DOHH2 (cell line): Measurements from ENCODE around the gene BICC1.

Source experiments
- H3F3A ChIP-seq: fragments of 200-600 bp; sonication (generic), shearing (Covaris generic); 2 replicates; pipeline ENCODE4 v1.6.0; 2016; ENCODE audit warnings: antibody characterized with exemption, mild to moderate bottlenecking; ENCODE audit not compliant: control insufficient read depth, insufficient read depth
- H3K27ac ChIP-seq: fragments of 200-600 bp; sonication (generic); 2 replicates; pipeline ENCODE4 v1.5.1; 2014; ENCODE audit warnings: low read depth, mild to moderate bottlenecking, low read length, moderate library complexity
- H3K27me3 ChIP-seq: fragments of 200-600 bp; sonication (generic); 2 replicates; pipeline ENCODE4 v1.6.1; 2014; ENCODE audit warnings: mild to moderate bottlenecking, low read length, mixed read lengths; ENCODE audit not compliant: control insufficient read depth
- H3K36me3 ChIP-seq: fragments of 200-600 bp; sonication (generic); 2 replicates; pipeline ENCODE4 v1.6.1; 2014; ENCODE audit warnings: mild to moderate bottlenecking, low read length, moderate library complexity, mixed read lengths; ENCODE audit not compliant: control insufficient read depth
- H3K4me1 ChIP-seq: fragments of 200-600 bp; sonication (generic); 2 replicates; pipeline ENCODE4 v1.6.1; 2014; ENCODE audit warnings: mild to moderate bottlenecking, low read length, mixed read lengths; ENCODE audit not compliant: control insufficient read depth
- H3K4me2 ChIP-seq: fragments of 200-600 bp; sonication (generic); 2 replicates; pipeline ENCODE4 v1.6.0; 2014; ENCODE audit warnings: mild to moderate bottlenecking, low read length, moderate library complexity
- H3K4me3 ChIP-seq: fragments of 200-600 bp; sonication (generic); 2 replicates; pipeline ENCODE4 v1.5.1; 2014; ENCODE audit warnings: mild to moderate bottlenecking, low read length, mixed read lengths
- H3K79me2 ChIP-seq: fragments of 200-600 bp; sonication (generic); 2 replicates; pipeline ENCODE4 v1.6.1; 2014; ENCODE audit warnings: mild to moderate bottlenecking, low read length, mixed read lengths; ENCODE audit not compliant: control insufficient read depth
- H3K9me2 ChIP-seq: fragments of 200-600 bp; sonication (generic); replicated peaks from 2 replicates; pipeline ENCODE4 v1.6.1; 2014; ENCODE audit warnings: mild to moderate bottlenecking, low read length, mixed read lengths; ENCODE audit not compliant: control insufficient read depth
- H3K9me3 ChIP-seq: fragments of 200-600 bp; sonication (generic); 2 replicates; pipeline ENCODE4 v1.6.1; 2014; ENCODE audit warnings: antibody characterized with exemption, low read length, mixed read lengths; ENCODE audit not compliant: control insufficient read depth, insufficient read depth
- H4K20me1 ChIP-seq: fragments of 200-600 bp; sonication (generic); 2 replicates; pipeline ENCODE4 v1.6.0; 2014; ENCODE audit warnings: low read depth, mild to moderate bottlenecking, antibody characterized with exemption, low read length, moderate library complexity; ENCODE audit not compliant: control insufficient read depth, insufficient read depth
- EZH2phosphoT487 ChIP-seq: fragments of 200-600 bp; sonication (generic); IDR thresholded peaks from 2 replicates; pipeline ENCODE4 v1.6.1; 2017; ENCODE audit warnings: borderline replicate concordance, mild to moderate bottlenecking, antibody characterized with exemption, low read length, moderate library complexity, mixed read lengths
- TF ChIP-seq, protein P1 (sequence below): fragments of 200-600 bp; sonication (generic); IDR thresholded peaks from one replicate; pipeline ENCODE4 v1.5.1; 2014; ENCODE audit warnings: antibody characterized with exemption, mild to moderate bottlenecking, low read depth, low read length; ENCODE audit not compliant: poor library complexity, severe bottlenecking

The BICC1 gene

GRCh38 chr10:58573144-58573543, 60.5 kb downstream of the BICC1 start:
- H3K27me3 ChIP-seq: no peaks in the 10 kb centered on the region
- H3F3A ChIP-seq: no peaks in the 10 kb centered on the region
- no peak for TF ChIP-seq EZH2phosphoT487
- TF ChIP-seq, protein P1, sequence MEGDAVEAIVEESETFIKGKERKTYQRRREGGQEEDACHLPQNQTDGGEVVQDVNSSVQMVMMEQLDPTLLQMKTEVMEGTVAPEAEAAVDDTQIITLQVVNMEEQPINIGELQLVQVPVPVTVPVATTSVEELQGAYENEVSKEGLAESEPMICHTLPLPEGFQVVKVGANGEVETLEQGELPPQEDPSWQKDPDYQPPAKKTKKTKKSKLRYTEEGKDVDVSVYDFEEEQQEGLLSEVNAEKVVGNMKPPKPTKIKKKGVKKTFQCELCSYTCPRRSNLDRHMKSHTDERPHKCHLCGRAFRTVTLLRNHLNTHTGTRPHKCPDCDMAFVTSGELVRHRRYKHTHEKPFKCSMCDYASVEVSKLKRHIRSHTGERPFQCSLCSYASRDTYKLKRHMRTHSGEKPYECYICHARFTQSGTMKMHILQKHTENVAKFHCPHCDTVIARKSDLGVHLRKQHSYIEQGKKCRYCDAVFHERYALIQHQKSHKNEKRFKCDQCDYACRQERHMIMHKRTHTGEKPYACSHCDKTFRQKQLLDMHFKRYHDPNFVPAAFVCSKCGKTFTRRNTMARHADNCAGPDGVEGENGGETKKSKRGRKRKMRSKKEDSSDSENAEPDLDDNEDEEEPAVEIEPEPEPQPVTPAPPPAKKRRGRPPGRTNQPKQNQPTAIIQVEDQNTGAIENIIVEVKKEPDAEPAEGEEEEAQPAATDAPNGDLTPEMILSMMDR: no peak
- H3K9me3 ChIP-seq: no peaks in the 10 kb centered on the region
- H3K79me2 ChIP-seq: no peaks in the 10 kb centered on the region
- H3K27ac ChIP-seq: no peak overlapping the region
- no peak overlapping the region for H3K4me2 ChIP-seq
- no peaks in the 10 kb centered on the region for H3K9me2 ChIP-seq
- H3K4me3 ChIP-seq: no peak overlapping the region
- H3K36me3 ChIP-seq: no peaks in the 10 kb centered on the region
- no peaks in the 10 kb centered on the region for H3K4me1 ChIP-seq
- H4K20me1 ChIP-seq: no peaks in the 10 kb centered on the region

- H3K27me3 ChIP-seq: no peaks in the 10 kb centered on the region
- H4K20me1 ChIP-seq: no peaks in the 10 kb centered on the region
- H3K27ac ChIP-seq: no peak overlapping the region
- H3K36me3 ChIP-seq: no peaks in the 10 kb centered on the region
- H3K4me3 ChIP-seq: no peak overlapping the region
- no peaks in the 10 kb centered on the region for H3K79me2 ChIP-seq
- H3F3A ChIP-seq: no peaks in the 10 kb centered on the region
- no peak for TF ChIP-seq EZH2phosphoT487
- no peaks in the 10 kb centered on the region for H3K9me2 ChIP-seq
- no peaks in the 10 kb centered on the region for H3K4me1 ChIP-seq
- H3K9me3 ChIP-seq: no peaks in the 10 kb centered on the region
- no peak overlapping the region for H3K4me2 ChIP-seq
Measured at GRCh38 chr10:58574058-58574457, 61.4 kb downstream of the BICC1 start.

- H3K4me2 ChIP-seq: no peak overlapping the region
- H3K4me1 ChIP-seq: no peaks in the 10 kb centered on the region
Measured at GRCh38 chr10:58575491-58575890, 62.8 kb downstream of the BICC1 start.

GRCh38 chr10:58576751-58577436, 64.2 kb downstream of the BICC1 start:
- no peak for TF ChIP-seq EZH2phosphoT487
- TF ChIP-seq, protein P1: no peak
- H3K79me2 ChIP-seq: no peaks in the 10 kb centered on the region
- no peak overlapping the region for H3K4me3 ChIP-seq
- no peaks in the 10 kb centered on the region for H3K9me3 ChIP-seq
- no peaks in the 10 kb centered on the region for H3K36me3 ChIP-seq
- no peaks in the 10 kb centered on the region for H3K4me1 ChIP-seq
- no peaks in the 10 kb centered on the region for H3K9me2 ChIP-seq
- no peak overlapping the region for H3K27ac ChIP-seq
- H4K20me1 ChIP-seq: no peaks in the 10 kb centered on the region
- H3K4me2 ChIP-seq: no peak overlapping the region
- H3K27me3 ChIP-seq: no peaks in the 10 kb centered on the region
- H3F3A ChIP-seq: no peaks in the 10 kb centered on the region

More at GRCh38 chr10:58575491-58575890, 62.8 kb downstream of the BICC1 start:
- no peaks in the 10 kb centered on the region for H3K27me3 ChIP-seq
- no peaks in the 10 kb centered on the region for H3K36me3 ChIP-seq
- H3F3A ChIP-seq: no peaks in the 10 kb centered on the region
- no peaks in the 10 kb centered on the region for H3K9me2 ChIP-seq
- H3K27ac ChIP-seq: no peak overlapping the region
- TF ChIP-seq EZH2phosphoT487: no peak
- TF ChIP-seq, protein P1: no peak
- no peak overlapping the region for H3K4me3 ChIP-seq
- H4K20me1 ChIP-seq: no peaks in the 10 kb centered on the region
- no peaks in the 10 kb centered on the region for H3K79me2 ChIP-seq
- H3K9me3 ChIP-seq: no peaks in the 10 kb centered on the region
